Measurements from ENCODE around the gene HMCN1.

HMCN1 gene

GRCh38 chr1:186239171-186239570 is 505.0 kb downstream of the HMCN1 start:
- TF ChIP-seq CTCF (IDR thresholded peaks at IDR 0.05; ENCODE audit: borderline replicate concordance, control extremely low read depth, extremely low read depth, insufficient read depth, missing control alignments) = no peak
- no peak for DNase-seq (ENCODE audit: low spot score)
- in situ Hi-C loops (cut with MboI; ENCODE audit: low sequenced_read_pairs, unreplicated experiment) = no loop called here

- in situ Hi-C loops (cut with MboI; ENCODE audit: low sequenced_read_pairs, unreplicated experiment) = no loop called here
- no peak for TF ChIP-seq CTCF (IDR thresholded peaks at IDR 0.05; ENCODE audit: borderline replicate concordance, control extremely low read depth, extremely low read depth, insufficient read depth, missing control alignments)
These were observed 506.2 kb downstream of the HMCN1 start for GRCh38 chr1:186240436-186240835.

More at GRCh38 chr1:186240436-186240835, 506.2 kb downstream of the HMCN1 start:
- DNase-seq (ENCODE audit: low spot score) = no peak
